ENCODE results near the gene CARD11. TPM values are rescaled to one million over a fixed set of nuclear protein-coding genes. Genes with fewer than 3 reads are reported as not detected.

Gene CARD11
- total and polyA plus RNA-seq, 2 of the 4 experiments (the other 2 are of a cell fraction), result 0.18 to 0.26 TPM

- dilution Hi-C loops (cut with HindIII; ENCODE audit: low sequenced_read_pairs, unreplicated experiment) (no loop called here), intact Hi-C loops (cut with micrococcal nuclease) (no loop called here), in situ Hi-C loops (cut with MboI; ENCODE audit: low sequenced_read_pairs) (no loop called here)
- Histone ChIP-seq H3K9me1 (ENCODE audit: insufficient read depth, low read length) (no peaks in the 10 kb centered on the region), H2AFZ (replicated peaks; ENCODE audit: low read length, poor library complexity) (no peak overlapping the region), H3K79me1 (ENCODE audit: low read depth in 1 of 2, low read length in 2 of 2) (no peaks in the 10 kb centered on the region), H4K8ac (ENCODE audit: low read depth in 2 of 2, low read length in 2 of 2) (no peak overlapping the region), H2AK9ac (replicated peaks; ENCODE audit: low read depth, low read length, poor library complexity) (no peak overlapping the region), H3K4me3 (ENCODE audit: insufficient read depth, low read depth, low read length) (no peak overlapping the region), H4K91ac (ENCODE audit: insufficient read depth, low read depth, low read length) (no peak overlapping the region), H2BK5ac (ENCODE audit: low read depth, low read length, poor library complexity, severe bottlenecking) (no peak overlapping the region), H3K4me1 (ENCODE audit: control insufficient read depth, insufficient read depth, low read length) (no peaks in the 10 kb centered on the region), H3K18ac (ENCODE audit: low read depth, low read length) (no peak overlapping the region), H3K27ac (ENCODE audit: insufficient read depth, low read length) (no peak overlapping the region), H3K9me3 (ENCODE audit: control insufficient read depth, insufficient read depth, low read length) (no peaks in the 10 kb centered on the region), H4K5ac (ENCODE audit: low read depth, low read length) (no peak overlapping the region), H2BK20ac (ENCODE audit: low read depth, low read length) (no peak overlapping the region), H3K36me3 (ENCODE audit: control insufficient read depth, insufficient read depth, low read length) (no peaks in the 10 kb centered on the region), H3K9ac (ENCODE audit: low read depth, low read length) (no peak overlapping the region), H3K4ac (ENCODE audit: low read depth, low read length) (no peak overlapping the region), H2BK120ac (ENCODE audit: low read depth, low read length) (no peak overlapping the region), H3K4me2 (ENCODE audit: low read depth, low read length) (no peak overlapping the region), H3K14ac (replicated peaks; ENCODE audit: low read depth, low read length) (no peak overlapping the region), H2AK5ac (ENCODE audit: low read depth, low read length) (no peak overlapping the region), H3K23ac (ENCODE audit: low read depth, low read length) (no peak overlapping the region), H3K56ac (ENCODE audit: extremely low read depth, insufficient read depth, low read length) (no peak overlapping the region), H4K20me1 (ENCODE audit: insufficient read depth, low read length) (no peaks in the 10 kb centered on the region), H3K27me3 (ENCODE audit: control insufficient read depth, insufficient read depth, low read length) (no peaks in the 10 kb centered on the region), H2BK15ac (ENCODE audit: low read depth, low read length) (no peak overlapping the region)
- CTCF ChIA-PET, result no interaction called here
- DNase-seq (no peak), ATAC-seq (ENCODE audit: low read depth) (no peak)
- BruUV-seq (replicated peaks), result no TSS peak
- TF ChIP-seq BHLHE40 (IDR thresholded peaks at IDR 0.05; ENCODE audit: low read depth, low read length) (no peak), MAZ (IDR thresholded peaks at IDR 0.05; ENCODE audit: borderline replicate concordance, low read depth, low read length) (no peak), MAFK (IDR thresholded peaks at IDR 0.05; ENCODE audit: low read depth, low read length) (no peak), ELK1 (IDR thresholded peaks at IDR 0.05; ENCODE audit: borderline replicate concordance, low read depth, low read length) (no peak), CTCF (conservative IDR thresholded peaks at IDR 0.05; ENCODE audit: low read depth, low read length) (no peak), RFX5 (IDR thresholded peaks at IDR 0.05; ENCODE audit: low read depth, low read length) (no peak), RCOR1 (IDR thresholded peaks at IDR 0.05; ENCODE audit: insufficient replicate concordance, low read length) (no peak), NFE2L2 (IDR thresholded peaks at IDR 0.05; ENCODE audit: low read depth, low read length) (no peak), SMC3 (IDR thresholded peaks at IDR 0.05; ENCODE audit: low read depth, low read length) (no peak), CHD1 (IDR thresholded peaks at IDR 0.05; ENCODE audit: low read depth, low read length) (no peak), RAD21 (IDR thresholded peaks at IDR 0.05; ENCODE audit: low read length) (no peak), POLR2A (IDR thresholded peaks at IDR 0.05; ENCODE audit: low read depth, low read length) (no peak), MXI1 (IDR thresholded peaks at IDR 0.05; ENCODE audit: borderline replicate concordance, low read depth, low read length) (no peak), CEBPB (IDR thresholded peaks at IDR 0.05; ENCODE audit: low read depth, low read length) (no peak), FOS (IDR thresholded peaks at IDR 0.05; ENCODE audit: low read depth, low read length) (no peak)
- POLR2A ChIA-PET (ENCODE audit: unreplicated experiment), result no interaction called here
- WGBS, 2 experiments (ENCODE audit: extremely low coverage in 2 of 2, insufficient read length in 1 of 2), result 91% methylated on average over 6 of the region's 9 CpGs; no CpG with 5 or more reads in 1 of the 2 experiments
These were observed 3.9 kb downstream of the CARD11 start for GRCh38 chr7:3039787-3040186.

All from IMR-90 (cell line).